GM21367 (cell line): ENCODE measurements around the gene STK32C.
"Not testable (repeated sequence)": the region's sequence is repeated elsewhere in the genome, so short reads cannot be mapped to it uniquely, and the experiment has no call there.

ENCODE experiments used
- ATAC-seq: cut with Tn5 transposase; IDR thresholded peaks from one replicate; pipeline ENCODE4 v1.9.1; 2021; ENCODE audit not compliant: unreplicated experiment

STK32C gene

DNA sequence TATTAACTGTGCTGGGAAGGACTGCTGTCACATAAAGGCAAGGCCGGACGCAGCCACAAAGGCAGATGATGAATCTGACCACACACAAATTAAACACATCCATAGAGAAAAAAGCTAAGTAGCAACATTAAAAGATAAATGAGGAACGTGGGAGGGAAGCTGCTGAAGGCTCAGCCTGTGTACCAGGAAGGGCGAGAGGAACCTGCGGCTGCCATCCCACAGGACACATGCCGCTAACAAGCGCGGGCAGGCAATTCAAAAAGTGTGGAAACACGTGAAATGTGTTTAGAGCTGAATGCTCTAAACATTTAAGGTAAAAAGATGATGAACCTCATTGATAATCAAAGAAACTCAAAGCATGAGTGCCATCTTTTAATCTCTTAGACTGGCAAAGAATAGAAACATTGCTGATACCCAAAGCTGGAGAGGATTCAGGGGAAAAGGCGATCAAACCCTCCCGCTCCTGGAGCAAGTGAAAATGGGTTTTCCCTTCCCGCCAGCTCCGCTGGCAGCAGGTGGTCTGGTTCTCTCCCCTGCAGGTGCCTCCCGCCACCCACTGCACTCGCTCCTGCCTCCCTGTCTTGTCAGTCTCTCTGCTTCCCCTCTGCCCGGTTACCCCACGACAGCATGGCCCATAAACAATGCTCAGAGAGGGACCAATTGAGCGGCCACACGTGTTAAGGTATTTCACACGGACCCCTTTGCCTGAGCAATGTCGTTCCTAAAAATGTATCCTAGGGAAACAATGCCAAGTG is 4.2 kb downstream of the STK32C start:
- no peak for ATAC-seq

DNA sequence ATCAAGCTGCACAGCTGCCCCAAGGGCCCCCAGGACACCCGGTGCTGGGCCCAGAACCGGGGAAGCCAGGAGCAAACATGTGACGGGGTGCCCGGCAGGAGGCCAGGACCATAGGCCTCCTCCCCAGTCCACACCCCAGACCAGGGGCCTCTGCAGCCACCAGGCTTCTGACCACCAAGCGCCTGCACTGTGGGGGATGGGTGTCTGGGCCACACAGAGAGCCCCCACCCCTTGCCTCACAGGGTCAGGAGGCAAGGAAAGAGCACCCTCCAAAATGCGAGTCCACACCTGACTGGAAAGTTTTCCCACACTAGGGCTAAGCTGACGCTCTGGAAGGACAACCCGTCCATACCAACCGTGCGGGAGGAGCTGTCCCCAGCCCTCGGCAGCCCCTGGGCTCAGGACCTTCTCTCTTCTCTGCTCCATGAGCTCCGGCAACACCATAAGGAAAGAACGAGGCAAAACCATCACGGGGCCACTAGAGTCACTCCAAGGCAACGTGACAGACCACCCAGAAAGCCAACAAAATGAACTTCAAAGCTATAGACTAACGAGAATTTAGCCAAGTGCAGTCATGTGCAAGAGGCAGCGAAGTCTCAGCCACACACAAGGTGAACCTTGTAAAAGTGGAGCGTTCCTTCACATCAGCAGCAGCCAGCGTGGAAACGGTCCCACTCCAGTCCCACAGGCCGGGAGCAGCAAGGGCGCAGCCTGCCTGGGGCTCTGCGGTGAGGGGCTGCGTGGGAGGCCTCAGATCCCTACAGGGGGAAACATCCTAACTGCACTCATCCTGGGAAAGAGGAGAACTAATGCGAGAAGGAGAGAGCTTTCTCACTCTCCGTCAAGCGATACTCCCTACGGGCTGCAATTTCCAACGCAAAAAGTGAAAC is 5.1 kb downstream of the STK32C start:
- ATAC-seq = no peak

DNA sequence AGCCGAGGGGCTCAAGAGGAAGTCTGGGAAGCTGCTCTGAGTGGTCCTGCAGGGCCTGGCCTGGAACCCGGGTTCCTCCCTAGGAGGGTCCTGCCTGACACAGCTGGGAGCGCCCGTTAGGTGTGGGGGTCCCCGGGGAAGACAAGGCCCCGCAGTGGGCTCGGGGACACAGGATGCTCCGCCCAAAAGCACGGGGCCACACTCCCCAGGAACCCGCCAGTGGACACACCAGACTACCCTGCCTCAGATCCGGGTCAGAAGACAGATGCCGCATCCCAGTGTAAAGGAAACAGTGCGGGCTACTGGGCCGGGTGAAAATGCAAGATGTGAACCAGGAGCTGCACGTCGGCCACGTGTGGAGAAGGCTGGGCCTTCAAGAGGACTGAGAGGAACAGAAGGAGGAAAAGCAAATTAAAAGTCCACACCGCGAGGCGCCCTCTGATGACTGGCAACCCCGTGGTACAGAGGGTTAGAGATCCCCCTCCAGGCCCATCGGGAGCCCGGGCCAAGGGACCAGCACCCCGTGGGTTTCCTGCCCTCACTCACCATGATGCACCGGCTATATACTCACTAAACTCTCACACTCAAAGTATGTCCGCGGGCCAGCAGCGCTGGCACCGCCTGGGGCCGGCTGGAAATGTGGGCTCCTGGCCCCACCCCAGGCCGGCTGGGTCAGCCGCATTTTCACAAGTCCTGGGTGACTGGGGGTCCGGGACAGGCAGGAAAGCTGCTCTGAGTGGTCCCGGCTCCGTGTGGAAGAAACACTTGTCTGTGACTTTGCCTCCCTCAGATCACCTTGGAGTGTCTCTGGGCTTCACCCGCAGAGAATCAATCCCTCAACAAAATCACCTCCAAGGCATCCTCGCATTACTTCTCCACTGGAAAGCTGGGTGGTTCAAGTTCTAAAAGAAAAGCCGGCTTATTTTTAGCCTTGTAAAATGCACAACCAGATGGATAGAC is 6.1 kb downstream of the STK32C start:
- ATAC-seq = no peak

DNA sequence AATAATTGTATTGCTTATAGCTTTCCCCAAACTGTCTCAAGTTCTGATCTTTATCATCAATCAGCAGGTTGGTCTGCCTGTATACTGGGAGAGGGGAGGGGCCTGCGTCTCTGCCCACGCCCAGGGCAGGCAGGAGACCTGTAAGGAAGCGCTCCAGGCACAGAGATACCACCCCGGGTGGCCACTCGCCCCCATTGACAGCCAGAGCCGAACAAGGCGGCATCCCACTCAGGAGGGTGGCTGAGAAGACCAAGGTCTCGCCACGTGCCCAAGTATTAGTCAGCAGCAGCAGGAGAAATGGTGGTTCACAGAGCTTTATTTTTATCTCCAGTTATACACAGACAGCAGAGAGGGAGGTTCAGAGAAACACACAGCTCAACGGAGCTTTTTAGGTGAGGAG is 7.2 kb downstream of the STK32C start:
- no peak for ATAC-seq

DNA sequence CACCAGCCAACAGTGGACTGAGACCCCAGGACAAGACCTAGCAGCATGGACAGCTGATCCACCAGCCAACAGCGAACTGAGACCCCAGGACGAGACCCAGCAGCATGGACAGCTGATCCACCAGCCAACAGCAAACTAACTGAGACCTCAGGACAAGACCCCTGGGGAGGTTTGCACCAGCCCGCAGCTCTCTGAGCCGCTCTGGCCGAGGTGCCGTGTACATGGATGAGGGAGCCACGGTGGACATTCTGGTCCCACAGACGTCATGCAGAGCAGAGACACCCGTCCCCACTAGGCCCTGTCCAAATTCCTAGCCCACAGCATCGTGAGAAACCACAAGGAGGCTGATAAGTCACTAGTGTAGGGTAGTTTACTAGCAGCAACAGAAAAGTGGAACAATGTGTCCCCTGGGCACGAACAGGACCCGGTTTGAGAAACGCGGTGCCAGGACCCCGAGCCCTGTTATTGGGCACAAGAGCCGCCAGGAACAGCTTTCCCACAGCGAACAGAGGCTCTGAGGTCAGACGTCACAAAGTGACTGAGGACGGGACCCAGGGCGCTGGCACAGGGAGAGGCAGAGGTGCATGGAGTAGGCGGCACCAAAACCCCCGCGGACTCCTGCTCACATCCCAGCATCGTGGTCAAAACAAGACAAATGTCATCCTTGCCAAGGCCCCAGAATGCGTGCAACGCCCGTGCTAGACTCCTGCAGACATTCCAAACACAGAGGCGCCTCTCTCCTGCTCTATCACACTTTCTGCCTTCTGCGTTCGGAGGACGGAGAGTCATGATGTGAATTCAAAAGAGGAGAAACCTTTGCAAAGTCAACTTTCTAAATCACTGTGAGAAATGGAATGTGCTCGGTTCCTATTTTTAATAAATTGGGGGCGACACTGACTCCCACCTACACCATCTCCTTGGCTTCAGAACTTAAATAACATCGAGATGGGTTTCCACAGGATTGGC is 8.1 kb downstream of the STK32C start:
- ATAC-seq = no peak

DNA sequence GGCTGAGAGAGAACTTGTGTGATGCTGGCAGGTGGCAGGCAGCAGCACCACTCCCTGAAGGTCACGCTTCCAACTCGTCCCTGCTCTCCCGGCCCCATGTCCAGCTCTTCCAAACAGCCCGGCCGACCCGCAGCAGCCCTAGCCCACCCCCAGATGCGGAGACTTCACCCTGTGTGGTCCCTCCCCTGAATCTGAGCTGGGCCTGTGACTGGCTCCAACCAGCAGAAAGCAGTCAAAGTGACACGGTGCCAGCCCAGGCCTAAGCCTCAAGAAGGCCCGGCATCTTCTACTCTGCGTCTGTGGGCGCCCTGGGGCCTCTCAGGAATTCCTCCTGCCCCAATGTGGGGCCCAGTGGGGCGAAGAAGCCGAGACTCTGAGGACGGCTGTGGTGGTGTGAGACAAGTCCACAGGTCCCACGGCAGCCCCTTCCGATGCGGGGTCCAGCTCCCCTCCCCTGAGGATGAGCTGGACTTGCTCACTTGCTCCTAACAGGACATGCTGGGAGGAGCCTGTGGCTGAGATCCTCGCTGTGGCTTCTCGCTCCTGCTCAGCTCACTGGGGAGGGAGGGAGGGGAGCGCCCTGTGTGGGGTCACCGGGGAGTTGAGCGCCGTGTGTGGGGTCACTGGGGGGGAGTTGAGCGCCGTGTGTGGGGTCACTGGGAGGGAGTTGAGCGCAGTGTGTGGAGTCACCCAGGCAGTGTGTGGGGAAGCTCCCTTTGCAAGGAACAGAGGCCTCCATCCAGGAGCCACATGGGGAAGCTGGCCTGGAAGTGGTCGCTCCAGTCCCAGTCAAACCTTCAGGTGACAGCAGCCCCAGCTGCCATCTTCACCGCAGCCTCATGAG is 9.5 kb downstream of the STK32C start:
- no peak for ATAC-seq

DNA sequence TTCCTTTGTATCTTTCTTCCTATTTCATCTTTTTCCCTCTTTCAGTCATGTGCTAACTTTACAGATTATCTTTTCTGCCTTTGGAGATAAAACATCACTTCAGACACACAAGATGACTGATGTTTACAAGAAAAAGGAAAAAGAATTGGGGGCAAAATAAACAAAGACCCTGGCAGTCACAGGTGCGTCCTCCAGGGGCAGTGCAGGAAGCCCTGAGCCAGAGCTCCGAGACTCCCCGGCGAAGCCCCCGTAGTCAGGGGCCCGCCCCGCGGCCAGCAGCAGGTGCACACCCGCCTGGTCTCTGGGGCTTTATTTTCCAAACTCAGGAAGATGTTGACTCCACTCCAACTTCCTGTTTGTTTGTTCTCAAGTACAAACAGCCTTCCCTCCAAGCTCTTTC is 10.2 kb downstream of the STK32C start:
- no peak for ATAC-seq

DNA sequence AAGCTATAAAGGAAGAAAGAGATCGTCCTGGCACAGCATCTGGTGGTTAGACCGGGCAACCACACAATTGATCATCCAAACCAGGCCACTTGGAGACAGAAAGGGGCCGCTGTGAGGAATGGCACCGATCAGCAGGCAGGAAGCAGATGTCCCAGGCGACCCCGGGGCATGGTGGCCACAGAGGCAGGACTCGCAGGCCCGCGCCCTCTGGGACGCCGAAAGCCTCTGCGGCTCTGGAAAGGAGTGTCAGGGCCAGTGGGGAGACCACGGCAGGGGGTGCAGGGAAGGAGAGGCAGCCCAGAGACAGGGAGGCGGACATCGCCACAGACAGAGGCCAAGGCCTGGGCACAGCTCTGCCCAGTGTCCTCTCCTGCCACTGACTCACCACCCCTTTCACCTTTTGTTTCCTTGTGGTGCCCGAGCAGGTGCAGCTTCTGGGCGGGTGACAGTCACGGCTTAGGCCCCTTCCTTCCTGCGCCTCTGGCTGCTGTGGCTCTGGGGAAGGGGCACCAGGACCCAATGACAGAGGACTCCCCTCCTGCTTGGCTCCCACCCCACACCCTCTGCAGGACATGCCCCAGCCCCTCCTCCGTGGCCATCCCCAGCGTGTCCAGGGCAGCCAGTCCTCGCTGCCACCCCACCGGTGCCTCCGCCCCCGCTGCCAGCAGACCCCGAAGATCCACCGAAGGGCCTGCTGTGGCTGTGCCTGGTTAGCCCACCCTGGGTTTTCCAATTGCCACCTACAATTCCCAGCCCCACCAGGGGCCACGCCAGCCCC is 10.9 kb downstream of the STK32C start:
- ATAC-seq = no peak

DNA sequence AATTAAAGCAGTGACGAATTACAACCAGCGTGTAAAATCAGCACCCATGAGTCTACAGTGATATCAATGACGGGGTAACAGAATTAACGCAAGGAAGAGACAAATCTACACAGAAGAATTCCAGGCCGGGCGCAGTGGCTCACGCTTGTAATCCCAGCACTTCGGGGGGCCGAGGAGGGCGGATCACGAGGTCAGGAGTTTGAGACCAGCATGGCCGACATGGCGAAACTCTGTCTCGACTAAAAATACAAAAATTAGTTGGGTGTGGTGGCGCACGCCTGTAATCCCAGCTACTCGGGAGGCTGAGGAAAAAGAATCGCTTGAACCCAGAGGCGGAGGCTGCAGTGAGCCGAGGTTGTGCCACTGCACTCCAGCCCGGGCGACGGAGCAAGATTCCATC is 12.3 kb downstream of the STK32C start:
- ATAC-seq = not testable (repeated sequence)

DNA sequence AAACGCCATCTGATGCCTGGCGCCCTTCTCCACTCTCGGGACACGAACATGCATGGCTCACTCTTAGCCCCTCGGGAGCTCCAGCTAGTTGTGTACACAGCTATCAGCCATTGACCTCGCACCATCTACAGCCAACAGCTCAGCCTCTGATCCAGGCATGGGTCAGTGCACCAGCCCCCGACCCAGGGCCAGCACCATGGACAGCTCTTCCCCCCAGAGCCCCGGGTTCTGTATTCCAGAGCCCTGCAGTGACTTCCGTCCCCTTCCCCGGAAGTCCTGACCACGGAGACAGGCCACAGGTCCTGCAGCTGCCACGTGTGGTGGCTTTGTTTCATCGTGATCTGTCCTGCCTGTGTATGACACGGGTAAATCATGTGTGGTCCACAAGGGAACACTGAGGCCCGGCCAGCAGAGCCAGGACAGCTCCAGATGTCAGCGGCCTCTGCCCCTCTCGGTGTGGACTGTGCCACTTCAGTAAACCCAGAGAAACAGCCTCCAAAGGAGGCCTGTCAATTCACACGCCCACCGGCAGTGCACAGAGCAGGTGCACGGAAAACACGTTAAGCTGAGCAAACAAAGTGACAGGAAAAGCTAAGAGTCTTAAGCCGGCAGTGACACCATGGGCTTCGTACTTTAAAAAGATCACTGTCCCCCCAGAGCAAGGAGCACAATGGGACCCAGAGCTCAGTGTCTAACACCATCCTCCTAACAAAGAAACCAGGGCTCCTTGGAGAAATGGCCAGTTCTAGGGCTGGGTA is 13.0 kb downstream of the STK32C start:
- ATAC-seq = no peak

DNA sequence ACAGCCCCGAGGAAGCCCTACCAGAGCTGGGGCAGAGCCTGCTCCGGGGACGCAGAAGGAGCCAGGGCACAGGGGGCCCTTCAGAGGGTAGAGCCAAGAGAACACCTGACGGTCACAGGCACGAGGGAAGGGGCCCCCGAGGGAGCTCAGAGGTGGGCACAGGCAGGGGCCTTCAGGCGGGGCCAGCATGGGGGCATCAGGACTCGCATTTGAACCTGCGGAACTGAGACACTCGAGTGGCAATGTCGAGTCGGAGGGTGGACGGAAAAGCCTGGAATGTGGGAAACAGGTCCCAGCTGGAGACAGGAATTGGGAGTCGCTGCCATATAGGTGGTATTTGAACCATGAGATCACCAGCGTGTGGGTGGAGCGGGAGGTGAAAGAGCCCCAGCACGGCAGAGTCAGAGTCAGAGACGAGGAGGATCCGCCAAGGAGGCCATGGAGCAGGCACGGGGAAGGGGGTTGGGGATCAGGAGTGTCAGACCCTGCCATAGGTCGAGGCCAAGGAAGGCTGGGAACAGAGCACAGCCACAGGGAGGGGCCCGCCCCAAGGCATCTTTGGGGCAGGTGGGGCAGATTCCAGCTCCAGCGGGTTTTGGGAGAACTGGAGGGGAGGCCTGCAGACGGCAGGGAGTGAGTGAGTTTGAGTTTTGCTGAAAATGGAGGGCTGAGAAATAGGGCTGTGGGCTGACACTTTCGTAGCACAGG is 13.8 kb downstream of the STK32C start:
- no peak for ATAC-seq

DNA sequence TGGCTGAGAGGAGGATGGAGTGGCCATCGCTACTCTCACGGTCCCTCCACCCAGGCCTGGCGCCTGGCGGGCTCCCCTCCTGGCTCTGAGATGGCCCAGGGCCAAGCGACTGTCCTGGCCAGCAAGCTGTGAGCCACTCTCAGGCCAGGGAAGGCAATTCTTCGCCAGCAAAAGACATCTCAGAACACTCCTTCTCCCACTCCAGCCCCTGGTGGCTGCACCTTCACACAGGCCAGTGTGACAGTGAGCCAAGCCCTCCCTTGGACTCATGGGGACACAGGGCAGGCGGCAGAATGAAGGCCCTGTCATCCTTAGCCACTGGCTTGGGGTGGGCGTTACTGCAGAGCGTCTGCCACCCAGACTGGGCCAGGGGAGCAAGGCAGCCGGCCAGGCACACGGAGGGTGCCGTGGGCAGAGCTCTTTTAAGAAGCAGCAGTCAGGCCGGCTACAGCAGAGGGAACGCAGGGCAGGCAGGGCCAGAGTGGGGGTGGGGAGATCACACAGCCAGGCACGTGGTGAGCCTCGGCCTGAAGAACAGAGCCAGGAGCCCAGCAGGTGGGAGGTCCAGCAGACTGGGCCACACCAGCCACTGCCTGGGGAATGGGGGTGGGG is 14.4 kb downstream of the STK32C start:
- ATAC-seq = no peak

DNA sequence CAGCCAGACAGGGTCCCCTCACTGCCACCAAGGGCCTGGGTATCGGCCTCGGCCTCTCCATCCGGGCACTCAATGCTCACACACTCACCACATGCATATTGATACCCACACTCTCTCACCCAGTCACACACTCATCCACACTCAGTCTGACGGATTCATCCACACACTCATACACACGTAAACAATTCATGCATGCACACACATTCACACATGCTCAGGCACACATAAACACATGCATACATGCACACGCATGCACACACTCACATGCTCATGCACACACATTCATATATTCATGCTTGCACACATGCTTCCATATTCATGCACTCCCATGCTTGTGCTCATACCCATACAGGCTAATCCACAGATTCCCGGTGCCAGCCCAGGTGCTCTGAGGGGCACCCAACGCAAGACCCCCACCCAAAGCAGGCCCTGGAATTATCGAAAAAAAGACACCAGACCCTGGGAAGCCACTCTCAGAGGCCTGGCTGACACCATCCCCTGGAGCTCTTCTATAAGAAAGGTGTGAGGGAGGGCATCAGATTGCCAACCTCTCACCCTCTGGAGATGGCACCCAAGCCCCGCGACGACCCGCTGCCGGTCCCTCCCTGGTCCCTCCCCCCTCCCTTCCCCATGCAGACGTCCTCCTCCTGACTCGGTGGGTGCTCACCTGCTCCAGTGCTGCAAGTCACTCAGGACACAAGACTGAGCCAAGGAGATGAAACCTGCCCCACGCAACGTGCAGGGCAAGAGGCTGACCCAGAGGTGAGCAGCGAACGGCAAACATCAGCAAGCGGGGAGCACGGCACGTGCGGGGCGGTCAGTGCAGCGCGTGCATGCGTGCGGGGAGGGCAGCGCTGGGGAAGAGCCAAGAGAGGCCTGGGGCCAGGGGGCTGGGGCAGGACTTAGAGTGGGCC is 15.2 kb downstream of the STK32C start:
- ATAC-seq = no peak

DNA sequence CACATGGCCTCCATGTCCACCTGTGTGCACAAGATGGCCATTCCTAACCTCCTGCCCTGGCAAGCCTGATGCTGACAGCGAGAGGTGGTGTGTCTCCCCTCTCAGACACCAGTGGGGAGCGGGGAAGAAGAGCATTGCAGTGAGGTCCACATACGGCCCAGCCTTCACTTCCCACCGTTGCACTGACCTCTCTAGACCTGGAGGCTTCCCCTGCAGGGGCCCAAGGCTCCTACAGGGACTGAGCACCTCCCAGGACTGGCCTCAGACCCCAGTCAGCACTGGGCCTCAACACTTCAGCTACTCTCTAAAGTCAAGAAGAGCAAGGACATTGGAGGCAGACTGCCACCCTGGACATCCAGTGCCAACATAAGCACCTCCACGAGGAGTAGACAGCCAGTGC is 15.9 kb downstream of the STK32C start:
- no peak for ATAC-seq

DNA sequence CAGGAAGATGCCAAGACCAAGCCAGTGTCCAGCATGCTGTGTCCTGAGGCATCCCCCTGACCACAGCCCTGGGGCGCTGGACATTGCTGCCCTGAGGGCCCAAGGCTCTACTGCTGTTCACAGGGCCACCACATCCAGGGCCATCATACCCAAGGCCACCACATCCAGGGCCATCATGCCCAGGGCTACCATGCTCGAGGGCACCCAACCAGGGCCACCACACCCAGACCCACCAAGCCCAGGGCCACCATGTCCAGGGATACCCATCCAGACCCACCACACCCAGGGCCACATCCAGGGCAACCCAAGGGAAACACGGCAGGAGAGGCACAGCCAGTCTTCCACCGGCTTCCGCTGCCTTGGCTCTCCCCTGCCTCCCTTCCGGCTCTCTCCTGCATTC is 17.1 kb downstream of the STK32C start:
- ATAC-seq = no peak

DNA sequence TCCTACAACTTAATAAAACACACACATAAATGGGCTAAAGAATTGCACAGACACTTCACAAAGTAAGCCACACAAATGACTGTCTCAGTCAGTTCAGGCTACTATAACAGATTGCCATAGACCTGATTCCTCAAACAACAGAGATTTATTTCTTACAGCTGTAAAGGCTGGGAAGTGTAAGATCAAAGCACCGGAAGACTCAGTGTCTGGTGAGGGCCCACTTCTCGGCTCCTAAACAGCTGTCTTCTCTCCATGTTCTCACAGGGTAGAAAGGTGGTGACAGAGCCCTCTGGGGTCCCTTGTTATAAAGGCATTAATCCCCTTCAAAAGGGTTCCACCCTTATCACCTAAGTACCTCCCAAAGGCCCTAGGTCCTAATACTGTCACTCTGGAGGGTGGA is 18.3 kb downstream of the STK32C start:
- no peak for ATAC-seq
